Posterior vena cava (tissue), 2 donors: ENCODE results near the gene CPT1A. TPM values are rescaled to one million over a fixed set of nuclear protein-coding genes. Genes with fewer than 3 reads are reported as not detected.
"Not testable (repeated sequence)": the region's sequence is repeated elsewhere in the genome, so short reads cannot be mapped to it uniquely, and the experiment has no call there.

Experiments used
- DNase-seq: peaks from one replicate; pipeline ENCODE4 v3.0.0-alpha.2; 2020; ENCODE audit warnings: low spot score
- intact Hi-C, 2 donors: fragments of 100-400 bp; cut with DNase I; formaldehyde crosslinking; loops; one replicate each; pipeline versions ENCODE4 v1.14.1 to v1.14.2; 2022 to 2023
- total RNA-seq, 2 donors: library from RNA; stranded (reverse); fragmentation: NEBNext Ultra II Directional; extraction: Animal tissue kit (Norgen Biotek cat#: 25700); gene quantifications; one replicate each; pipeline ENCODE4 v1.2.1, GENCODE V29; 2021
- donor health status: DM: yes; HTN: yes; CAD: no.
- donor health status: DM: yes; HTN: yes; CAD: no.

CPT1A gene
- total RNA-seq, 2 donors from 2014 or later = 62.3 to 127 TPM

- intact Hi-C loops = not testable (repeated sequence)
- peak; percentile 64 for DNase-seq
Observed at GRCh38 chr11:68856425-68857030, 14.8 kb upstream of the CPT1A start.

GRCh38 chr11:68855205-68855981 is 13.7 kb upstream of the CPT1A start:
- peak; percentile 86 for DNase-seq
- intact Hi-C loops = no loop called here

GRCh38 chr11:68854273-68854958 is 12.7 kb upstream of the CPT1A start:
- intact Hi-C loops = loop anchor here in 1 of 2 donors (5.0 kb wide), 1 partner anchor 1063 kb away; no protein-coding TSS in a partner anchor
- peak; percentile 47 for DNase-seq

- peak; percentile 23 for DNase-seq
- intact Hi-C loops = loop anchor here in 1 of 2 donors (5.0 kb wide), 1 partner anchor 1065 kb away; no protein-coding TSS in a partner anchor
Observed at GRCh38 chr11:68852628-68853027, 10.9 kb upstream of the CPT1A start.

GRCh38 chr11:68848429-68848828 is 6.7 kb upstream of the CPT1A start:
- peak; percentile 7 for DNase-seq
- intact Hi-C loops = no loop called here

- intact Hi-C loops = no loop called here
- no peak for DNase-seq
Observed at GRCh38 chr11:68847395-68847794, 5.7 kb upstream of the CPT1A start.

GRCh38 chr11:68845351-68846002 is 3.8 kb upstream of the CPT1A start:
- DNase-seq = no peak
- intact Hi-C loops = no loop called here

- DNase-seq = no peak
- intact Hi-C loops = no loop called here
Observed at GRCh38 chr11:68844801-68845200, 3.1 kb upstream of the CPT1A start.

- DNase-seq = no peak
- intact Hi-C loops = no loop called here
Observed at GRCh38 chr11:68844376-68844775, 2.7 kb upstream of the CPT1A start.

GRCh38 chr11:68843703-68844312 is 2.1 kb upstream of the CPT1A start:
- intact Hi-C loops = no loop called here
- peak; percentile 87 for DNase-seq

GRCh38 chr11:68843052-68843561 is 1.4 kb upstream of the CPT1A start:
- intact Hi-C loops = no loop called here
- DNase-seq = no peak

- intact Hi-C loops = no loop called here
- DNase-seq = no peak
Observed at GRCh38 chr11:68842427-68843051, 823 bp upstream of the CPT1A start.

GRCh38 chr11:68840661-68841653 is 759 bp downstream of the CPT1A start:
- peak; percentile 88 for DNase-seq
- intact Hi-C loops = no loop called here

- no peak for DNase-seq
- intact Hi-C loops = no loop called here
Observed at GRCh38 chr11:68839911-68840641, 1.6 kb downstream of the CPT1A start.

- peak; percentile 98 for DNase-seq
- intact Hi-C loops = no loop called here
Observed at GRCh38 chr11:68839054-68839865, 2.5 kb downstream of the CPT1A start.

- intact Hi-C loops = no loop called here
- no peak for DNase-seq
Observed at GRCh38 chr11:68838572-68838964, 3.1 kb downstream of the CPT1A start.
